IPS-18a (cell line): Measurements from ENCODE around the gene RAVER2.

Source experiments
- H3K27ac ChIP-seq: one replicate; pipeline ENCODE4 v1.5.1; 2013; ENCODE audit warnings: low read length
- H3K27me3 ChIP-seq: one replicate; pipeline ENCODE4 v1.6.1; 2013; ENCODE audit warnings: mild to moderate bottlenecking, low read length; ENCODE audit not compliant: control insufficient read depth, insufficient read depth
- H3K36me3 ChIP-seq: one replicate; pipeline ENCODE4 v1.6.1; 2013; ENCODE audit warnings: low read depth, low read length; ENCODE audit not compliant: control insufficient read depth
- H3K4me1 ChIP-seq: one replicate; pipeline ENCODE4 v1.6.1; 2013; ENCODE audit warnings: low read depth, low read length; ENCODE audit not compliant: control insufficient read depth
- H3K4me3 ChIP-seq: one replicate; pipeline ENCODE4 v1.5.1; 2013; ENCODE audit warnings: low read length
- H3K9ac ChIP-seq: one replicate; pipeline ENCODE4 v1.6.1; 2013; ENCODE audit warnings: mild to moderate bottlenecking, low read length, moderate library complexity
- H3K9me3 ChIP-seq: one replicate; pipeline ENCODE4 v1.6.1; 2013; ENCODE audit warnings: low read depth, low read length; ENCODE audit not compliant: control insufficient read depth

The RAVER2 gene

DNA sequence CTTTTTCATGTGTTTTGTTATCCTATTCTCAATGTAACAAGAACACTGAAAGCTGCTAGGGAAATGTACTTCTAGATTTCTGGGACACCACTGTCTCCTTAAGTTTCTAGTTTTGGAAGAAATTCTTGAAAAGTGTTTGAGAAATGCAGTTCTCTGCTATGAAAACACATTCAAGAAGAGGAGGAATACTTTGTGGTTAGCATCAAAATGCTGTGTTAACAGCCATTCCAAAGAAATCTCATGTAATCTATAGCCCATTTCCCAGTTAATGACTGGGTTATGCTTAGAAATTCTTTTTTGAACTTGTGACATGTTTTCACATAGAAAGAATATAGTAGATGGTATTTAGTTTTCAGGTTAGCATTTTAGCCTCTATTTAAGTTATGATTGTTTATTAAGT lies 6.0 kb downstream of the RAVER2 start:
- peaks cover 20% of the 10 kb centered on the region for H3K4me1 ChIP-seq

GRCh38 chr1:64754173-64754572 lies 9.3 kb downstream of the RAVER2 start:
- no peak overlapping the region for H3K27ac ChIP-seq
- no peaks in the 10 kb centered on the region for H3K9me3 ChIP-seq

More for the DNA sequence above, 6.0 kb downstream of the RAVER2 start:
- H3K27ac ChIP-seq: no peak overlapping the region
- H3K9ac ChIP-seq: no peak overlapping the region
- H3K4me3 ChIP-seq: no peak overlapping the region
- H3K36me3 ChIP-seq: no peaks in the 10 kb centered on the region
- peaks cover 5% of the 10 kb centered on the region for H3K27me3 ChIP-seq
- no peaks in the 10 kb centered on the region for H3K9me3 ChIP-seq

GRCh38 chr1:64755361-64755760 lies 10.5 kb downstream of the RAVER2 start:
- no peak overlapping the region for H3K4me3 ChIP-seq
- no peak overlapping the region for H3K9ac ChIP-seq
- no peaks in the 10 kb centered on the region for H3K9me3 ChIP-seq
- no peaks in the 10 kb centered on the region for H3K27me3 ChIP-seq
- H3K4me1 ChIP-seq: peaks cover 13% of the 10 kb centered on the region
- no peak overlapping the region for H3K27ac ChIP-seq
- no peaks in the 10 kb centered on the region for H3K36me3 ChIP-seq

More at GRCh38 chr1:64754173-64754572, 9.3 kb downstream of the RAVER2 start:
- Histone ChIP-seq H3K4me3 (no peak overlapping the region), H3K27me3 (no peaks in the 10 kb centered on the region), H3K9ac (no peak overlapping the region), H3K36me3 (no peaks in the 10 kb centered on the region), H3K4me1 (peaks cover 13% of the 10 kb centered on the region)

GRCh38 chr1:64756770-64757169 lies 11.9 kb downstream of the RAVER2 start:
- no peaks in the 10 kb centered on the region for H3K9me3 ChIP-seq

DNA sequence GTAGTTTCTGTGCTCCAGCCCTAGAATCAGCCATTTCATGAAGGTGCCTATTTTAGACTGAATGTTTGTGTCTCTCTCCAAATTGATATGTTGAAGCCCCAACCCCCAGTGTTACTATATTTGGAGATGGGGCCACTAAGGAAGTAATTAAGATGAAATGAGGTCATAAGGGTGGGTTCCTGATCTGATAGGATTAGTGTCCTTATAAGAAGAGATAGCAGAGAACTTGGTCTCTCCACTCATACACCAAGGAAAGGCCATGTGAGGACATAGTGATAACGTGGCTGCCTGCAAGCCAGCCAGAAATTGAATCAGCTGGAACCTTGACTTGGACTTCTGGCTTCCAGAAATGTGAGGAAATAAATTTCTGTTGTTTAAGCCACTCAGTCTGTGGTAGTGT lies 12.3 kb downstream of the RAVER2 start:
- Histone ChIP-seq H3K27ac (no peak overlapping the region), H3K36me3 (no peaks in the 10 kb centered on the region), H3K4me3 (no peak overlapping the region), H3K9ac (no peak overlapping the region), H3K27me3 (no peaks in the 10 kb centered on the region), H3K4me1 (peaks cover 8% of the 10 kb centered on the region), H3K9me3 (no peaks in the 10 kb centered on the region)

More at GRCh38 chr1:64756770-64757169, 11.9 kb downstream of the RAVER2 start:
- H3K4me1 ChIP-seq: peaks cover 8% of the 10 kb centered on the region
- no peaks in the 10 kb centered on the region for H3K27me3 ChIP-seq
- H3K27ac ChIP-seq: no peak overlapping the region
- no peak overlapping the region for H3K9ac ChIP-seq
- H3K4me3 ChIP-seq: no peak overlapping the region
- no peaks in the 10 kb centered on the region for H3K36me3 ChIP-seq

DNA sequence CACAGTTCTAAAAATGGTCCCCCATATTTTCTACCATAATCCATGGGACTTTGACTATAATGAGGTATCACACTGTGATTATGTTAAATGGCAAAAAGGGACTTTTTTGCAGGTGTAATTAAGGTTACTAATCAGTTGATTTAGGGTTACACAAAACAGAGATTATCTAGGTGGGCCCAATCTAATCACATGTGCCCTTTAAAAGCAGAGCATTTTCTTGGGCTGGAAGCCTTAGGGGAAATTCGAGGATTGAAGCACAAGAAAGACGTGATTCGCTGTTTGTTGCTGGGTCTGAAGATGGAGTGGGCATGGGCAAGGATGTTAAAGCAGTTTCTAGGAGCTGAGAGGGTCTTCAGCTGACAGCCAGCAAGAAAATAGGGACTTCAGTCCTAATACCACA lies 13.4 kb downstream of the RAVER2 start:
- H3K36me3 ChIP-seq: no peaks in the 10 kb centered on the region
- H3K27me3 ChIP-seq: no peaks in the 10 kb centered on the region
- no peak overlapping the region for H3K4me3 ChIP-seq
- H3K4me1 ChIP-seq: peaks cover 8% of the 10 kb centered on the region
- H3K9ac ChIP-seq: no peak overlapping the region
- no peak overlapping the region for H3K27ac ChIP-seq
- no peaks in the 10 kb centered on the region for H3K9me3 ChIP-seq

DNA sequence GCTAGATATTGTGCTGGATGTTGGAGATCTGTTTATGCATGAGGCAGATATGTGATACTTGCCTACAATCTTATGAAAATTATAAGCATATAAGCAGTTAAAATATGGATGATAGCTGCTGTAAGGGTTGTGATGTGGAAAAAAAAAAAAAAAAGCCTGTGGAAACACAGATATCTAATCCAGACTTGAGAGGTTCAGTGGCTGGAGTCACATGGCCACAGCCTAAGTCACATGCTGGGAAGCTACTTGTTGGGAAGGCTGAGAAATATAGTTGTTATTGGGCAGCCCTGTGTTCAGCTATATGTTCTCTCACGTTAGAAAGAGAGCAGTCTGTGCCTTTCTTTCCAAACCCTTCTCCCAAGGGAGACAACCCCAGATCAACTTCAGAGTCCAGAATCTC lies 15.1 kb downstream of the RAVER2 start:
- Histone ChIP-seq H3K27me3 (no peaks in the 10 kb centered on the region), H3K4me3 (no peak overlapping the region), H3K27ac (no peak overlapping the region), H3K4me1 (peaks cover 6% of the 10 kb centered on the region), H3K9ac (no peak overlapping the region), H3K9me3 (no peaks in the 10 kb centered on the region), H3K36me3 (no peaks in the 10 kb centered on the region)

DNA sequence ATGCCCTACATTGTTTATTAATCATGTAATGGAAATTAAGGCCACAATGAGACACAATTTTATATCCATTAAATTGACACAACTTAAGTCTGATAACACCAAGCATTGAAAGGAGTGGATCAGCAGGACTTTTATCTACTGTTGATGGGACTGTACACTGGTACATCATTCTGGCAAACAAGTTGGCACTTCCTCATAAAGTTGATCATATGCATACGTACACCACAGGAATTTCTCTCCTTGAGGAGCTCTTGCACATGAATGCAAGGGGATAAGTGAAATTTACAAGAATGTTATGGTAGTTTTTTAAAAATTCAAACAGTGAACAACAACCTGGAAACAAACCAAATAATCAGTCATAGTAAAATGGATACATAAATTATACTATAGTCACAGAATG lies 20.1 kb downstream of the RAVER2 start:
- Histone ChIP-seq H3K27ac (no peak overlapping the region), H3K27me3 (no peaks in the 10 kb centered on the region), H3K36me3 (peaks cover 8% of the 10 kb centered on the region), H3K9ac (no peak overlapping the region), H3K9me3 (no peaks in the 10 kb centered on the region), H3K4me1 (no peaks in the 10 kb centered on the region), H3K4me3 (no peak overlapping the region)

DNA sequence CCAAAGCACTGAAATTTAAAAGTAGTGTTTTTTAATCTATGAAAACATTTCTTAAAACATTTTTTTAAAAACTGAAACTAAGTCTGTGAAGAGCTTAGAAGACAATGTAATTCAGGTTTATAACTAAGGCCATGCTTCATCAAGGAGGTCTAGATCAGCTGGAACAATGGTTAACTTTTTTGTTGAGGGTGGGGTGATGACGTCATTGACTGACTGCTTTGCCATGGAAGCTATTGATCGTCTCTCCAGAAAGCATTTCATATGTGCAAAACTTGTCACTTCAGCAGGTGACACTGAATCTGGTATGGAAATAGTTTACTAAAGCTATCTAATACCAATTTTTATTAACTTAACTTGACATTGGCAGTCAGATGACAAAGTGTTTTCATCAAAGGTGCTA lies 21.0 kb downstream of the RAVER2 start:
- H3K9me3 ChIP-seq: no peaks in the 10 kb centered on the region
- no peaks in the 10 kb centered on the region for H3K4me1 ChIP-seq
- H3K27me3 ChIP-seq: no peaks in the 10 kb centered on the region
- H3K36me3 ChIP-seq: peaks cover 14% of the 10 kb centered on the region
- H3K4me3 ChIP-seq: no peak overlapping the region
- no peak overlapping the region for H3K27ac ChIP-seq
- H3K9ac ChIP-seq: no peak overlapping the region

- Histone ChIP-seq H3K36me3 (peaks cover 14% of the 10 kb centered on the region), H3K27me3 (no peaks in the 10 kb centered on the region), H3K27ac (no peak overlapping the region), H3K9ac (no peak overlapping the region), H3K4me1 (no peaks in the 10 kb centered on the region), H3K4me3 (no peak overlapping the region), H3K9me3 (no peaks in the 10 kb centered on the region)
Observed at GRCh38 chr1:64766429-64766828, 21.6 kb downstream of the RAVER2 start.

DNA sequence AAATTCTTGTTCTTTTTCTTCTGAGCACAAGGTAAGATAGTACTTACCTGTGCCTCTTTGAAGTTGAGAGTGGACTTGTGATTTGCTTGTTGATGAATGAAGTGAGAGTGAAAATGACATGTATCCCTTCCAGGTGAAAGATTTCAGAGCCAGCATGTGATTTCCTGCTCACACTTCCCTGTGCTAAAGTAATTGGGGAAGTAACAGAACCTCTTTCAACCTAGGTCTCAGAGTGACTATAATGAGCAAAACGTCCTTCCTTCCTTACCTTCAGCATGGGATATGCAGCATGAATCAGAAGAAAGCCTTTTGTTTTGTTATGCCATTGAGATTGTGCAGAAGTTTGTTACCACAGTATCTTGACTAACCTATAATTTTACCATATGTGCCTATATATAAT lies 24.6 kb downstream of the RAVER2 start:
- Histone ChIP-seq H3K9me3 (no peaks in the 10 kb centered on the region), H3K4me1 (no peaks in the 10 kb centered on the region), H3K4me3 (no peak overlapping the region), H3K36me3 (peaks cover 14% of the 10 kb centered on the region), H3K9ac (no peak overlapping the region), H3K27ac (no peak overlapping the region), H3K27me3 (no peaks in the 10 kb centered on the region)

GRCh38 chr1:64769971-64770370 lies 25.1 kb downstream of the RAVER2 start:
- Histone ChIP-seq H3K4me3 (no peak overlapping the region), H3K27ac (no peak overlapping the region), H3K9ac (no peak overlapping the region), H3K36me3 (peaks cover 14% of the 10 kb centered on the region), H3K27me3 (no peaks in the 10 kb centered on the region), H3K9me3 (no peaks in the 10 kb centered on the region), H3K4me1 (no peaks in the 10 kb centered on the region)
